Thoracic aorta (tissue), 2 donors: ENCODE data around the gene CCDC91. TPM values are rescaled to one million over a fixed set of nuclear protein-coding genes. Genes with fewer than 3 reads are reported as not detected.
"Not testable (repeated sequence)": the region's sequence is repeated elsewhere in the genome, so short reads cannot be mapped to it uniquely, and the experiment has no call there.

Source experiments
- ATAC-seq: fragments of 150-250 bp; one replicate; pipeline ENCODE4 v1.8.0; 2017; ENCODE audit warnings: low read depth; ENCODE audit not compliant: insufficient number of reproducible peaks, low FRiP score
- DNase-seq: peaks from one replicate; pipeline ENCODE4 v3.0.0-alpha.2; 2020; ENCODE audit warnings: low spot score
- H3K27ac ChIP-seq, 2 donors: fragments of 200-600 bp; sonication (generic); 1 replicate in 1 of 2; 2 replicates in 1 of 2; pipeline ENCODE4 v1.5.1; 2016; ENCODE audit warnings: mild to moderate bottlenecking in 2 of 2, moderate library complexity in 2 of 2
- H3K27me3 ChIP-seq: fragments of 200-600 bp; sonication (generic); replicated peaks from 2 replicates; pipeline ENCODE4 v1.6.0; 2016; ENCODE audit warnings: mild to moderate bottlenecking; ENCODE audit not compliant: insufficient read depth
- H3K36me3 ChIP-seq: fragments of 200-600 bp; sonication (generic); one replicate; pipeline ENCODE4 v1.5.1; 2016
- H3K4me1 ChIP-seq, 2 donors: fragments of 200-600 bp; sonication (generic); 1 replicate in 1 of 2; 2 replicates in 1 of 2; pipeline versions ENCODE4 v1.5.1 to v1.6.0; 2016; ENCODE audit warnings: low read depth in 2 of 2, mild to moderate bottlenecking in 1 of 2; ENCODE audit not compliant: control insufficient read depth in 1 of 2
- H3K4me3 ChIP-seq: fragments of 200-600 bp; sonication (generic); 2 replicates; pipeline ENCODE4 v1.5.1; 2016; ENCODE audit warnings: mild to moderate bottlenecking
- H3K9me3 ChIP-seq: fragments of 200-600 bp; sonication (generic); 2 replicates; pipeline ENCODE4 v1.5.1; 2016
- total RNA-seq, 2 donors: library from RNA; depleted of rRNA; stranded (reverse); fragments of >200 nt; gene quantifications; one replicate each; pipeline versions ENCODE4 v1.1.0 to v1.2.3, GENCODE V29; 2016
- TF ChIP-seq, protein P1 (sequence below): fragments of 200-600 bp; sonication (generic); IDR thresholded peaks from one replicate; pipeline ENCODE4 v1.5.1; 2019; ENCODE audit warnings: antibody characterized with exemption

The CCDC91 gene
- total RNA-seq, 2 donors from 2014 or later, result 26.6 to 27.6 TPM

DNA sequence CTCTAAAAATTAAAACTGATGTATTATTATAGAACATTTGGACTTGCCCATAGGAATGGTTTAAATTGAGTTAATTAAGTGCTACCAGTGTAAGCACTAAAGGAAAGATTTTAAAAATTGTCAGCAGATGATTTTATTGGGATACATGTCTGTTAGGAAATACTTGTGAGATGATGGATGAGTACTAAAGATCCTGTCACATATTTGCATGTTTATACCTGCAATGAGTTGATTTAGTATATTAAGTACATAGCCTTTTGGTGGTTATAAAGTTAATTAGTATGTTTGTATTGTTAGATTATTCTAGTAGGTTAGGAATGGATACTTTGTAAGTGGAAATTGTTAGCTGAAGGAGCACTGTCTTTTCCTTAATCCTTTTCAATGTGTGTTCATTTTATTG is 67.2 kb downstream of the CCDC91 start:
- Histone ChIP-seq H3K9me3 (no peaks in the 10 kb centered on the region), H3K27me3 (no peaks in the 10 kb centered on the region), H3K27ac (no peak overlapping the region), H3K4me3 (no peak overlapping the region), H3K36me3 (no peaks in the 10 kb centered on the region), H3K4me1 (peaks cover 0 to 4% of the 10 kb centered on the region in 2 donors)
- DNase-seq (no peak), ATAC-seq (no peak)
- TF ChIP-seq, protein P1, sequence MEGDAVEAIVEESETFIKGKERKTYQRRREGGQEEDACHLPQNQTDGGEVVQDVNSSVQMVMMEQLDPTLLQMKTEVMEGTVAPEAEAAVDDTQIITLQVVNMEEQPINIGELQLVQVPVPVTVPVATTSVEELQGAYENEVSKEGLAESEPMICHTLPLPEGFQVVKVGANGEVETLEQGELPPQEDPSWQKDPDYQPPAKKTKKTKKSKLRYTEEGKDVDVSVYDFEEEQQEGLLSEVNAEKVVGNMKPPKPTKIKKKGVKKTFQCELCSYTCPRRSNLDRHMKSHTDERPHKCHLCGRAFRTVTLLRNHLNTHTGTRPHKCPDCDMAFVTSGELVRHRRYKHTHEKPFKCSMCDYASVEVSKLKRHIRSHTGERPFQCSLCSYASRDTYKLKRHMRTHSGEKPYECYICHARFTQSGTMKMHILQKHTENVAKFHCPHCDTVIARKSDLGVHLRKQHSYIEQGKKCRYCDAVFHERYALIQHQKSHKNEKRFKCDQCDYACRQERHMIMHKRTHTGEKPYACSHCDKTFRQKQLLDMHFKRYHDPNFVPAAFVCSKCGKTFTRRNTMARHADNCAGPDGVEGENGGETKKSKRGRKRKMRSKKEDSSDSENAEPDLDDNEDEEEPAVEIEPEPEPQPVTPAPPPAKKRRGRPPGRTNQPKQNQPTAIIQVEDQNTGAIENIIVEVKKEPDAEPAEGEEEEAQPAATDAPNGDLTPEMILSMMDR, result no peak

DNA sequence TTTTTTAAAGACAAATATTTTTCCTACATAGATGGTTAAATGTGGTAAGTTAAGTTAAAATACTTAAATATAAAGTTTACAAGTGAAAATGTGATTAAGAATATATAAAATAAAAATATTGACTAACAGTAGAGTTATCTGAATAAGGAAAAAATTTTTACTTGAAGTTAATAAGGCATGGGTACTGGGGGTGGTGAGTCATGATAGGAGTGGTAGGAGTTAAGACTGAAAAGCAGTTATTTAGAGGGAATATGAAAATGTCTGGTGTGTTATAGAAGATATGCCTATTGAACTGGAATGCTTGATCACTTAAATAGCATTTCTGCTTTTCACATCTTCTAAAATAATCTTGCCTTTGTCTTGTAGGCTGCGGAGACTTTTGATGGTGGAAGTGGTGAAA is 68.7 kb downstream of the CCDC91 start:
- Histone ChIP-seq H3K4me3 (no peak overlapping the region), H3K27ac (no peak overlapping the region)
- TF ChIP-seq, protein P1, result no peak

DNA sequence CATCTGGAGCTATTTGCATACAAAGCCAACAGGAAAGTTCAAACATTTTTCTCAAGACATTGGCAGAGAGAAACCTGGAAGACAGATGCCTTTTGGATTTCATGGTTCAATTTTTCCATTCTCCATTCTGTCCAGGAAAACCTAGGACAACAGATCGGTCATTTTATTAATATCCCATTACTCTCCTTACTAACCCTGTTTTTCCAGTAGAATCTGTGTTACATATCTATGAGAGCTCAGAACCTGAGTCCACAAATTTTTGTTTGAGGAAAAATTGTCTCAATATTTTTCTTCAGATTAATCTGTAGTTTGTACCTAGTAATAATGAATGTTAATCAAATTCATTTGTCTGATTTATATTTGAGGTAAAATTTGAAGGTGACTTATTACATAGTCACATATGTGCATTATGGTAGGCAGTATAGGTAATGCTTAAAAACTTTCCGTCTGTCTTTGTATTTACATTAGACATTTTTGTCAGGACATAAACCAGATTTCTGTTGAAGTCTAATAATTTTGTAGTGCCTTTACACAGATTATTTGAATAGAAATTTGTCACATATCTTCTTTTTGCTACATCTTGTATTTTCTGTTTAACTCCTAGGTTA is 75.3 kb downstream of the CCDC91 start:
- H3K4me3 ChIP-seq, result no peak overlapping the region
- ATAC-seq, result no peak
- H3K27ac ChIP-seq, result no peak overlapping the region
- DNase-seq, result no peak
- no peaks in the 10 kb centered on the region for H3K27me3 ChIP-seq
- no peaks in the 10 kb centered on the region for H3K9me3 ChIP-seq
- H3K36me3 ChIP-seq, result no peaks in the 10 kb centered on the region
- TF ChIP-seq, protein P1, result no peak
- H3K4me1 ChIP-seq, result peaks cover 0 to 6% of the 10 kb centered on the region in 2 donors

More for the DNA sequence above, 68.7 kb downstream of the CCDC91 start:
- Histone ChIP-seq H3K36me3 (no peaks in the 10 kb centered on the region), H3K9me3 (no peaks in the 10 kb centered on the region), H3K4me1 (peaks cover 0 to 4% of the 10 kb centered on the region in 2 donors), H3K27me3 (no peaks in the 10 kb centered on the region)
- ATAC-seq (no peak), DNase-seq (no peak)

DNA sequence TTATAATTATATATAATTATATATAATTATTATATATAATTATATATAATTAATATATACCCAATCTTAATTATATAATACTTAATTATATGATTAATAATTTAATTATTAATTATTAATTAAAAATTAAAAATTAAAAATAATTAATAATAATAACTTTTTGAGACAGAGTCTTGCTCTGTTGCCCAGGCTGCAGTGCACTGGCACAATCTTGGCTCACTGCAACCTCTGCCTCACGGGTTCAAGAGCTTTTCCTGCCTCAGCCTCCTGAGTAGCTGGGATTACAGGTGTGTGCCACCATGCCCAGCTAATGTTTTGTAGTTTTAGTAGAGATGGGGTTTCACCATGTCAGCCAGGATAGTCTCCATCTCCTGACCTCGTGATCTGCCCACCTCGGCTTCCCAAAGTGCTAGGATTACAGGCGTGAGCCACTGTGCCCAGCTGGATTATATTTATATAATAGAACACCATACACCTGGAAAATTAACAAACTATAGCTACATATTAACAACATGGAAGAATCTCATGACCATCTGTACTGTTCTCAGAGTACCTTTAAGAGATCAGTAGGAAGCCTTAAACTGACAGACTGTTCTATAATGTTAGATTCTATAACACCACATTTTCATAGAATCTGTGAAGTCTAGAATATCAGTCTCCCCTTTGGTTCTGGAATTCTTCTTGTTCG is 77.8 kb downstream of the CCDC91 start:
- not testable (repeated sequence) for H3K4me1 ChIP-seq, H3K27ac ChIP-seq, ATAC-seq, H3K36me3 ChIP-seq, H3K27me3 ChIP-seq, H3K4me3 ChIP-seq, DNase-seq
- H3K9me3 ChIP-seq, result peaks cover 16% of the 10 kb centered on the region

DNA sequence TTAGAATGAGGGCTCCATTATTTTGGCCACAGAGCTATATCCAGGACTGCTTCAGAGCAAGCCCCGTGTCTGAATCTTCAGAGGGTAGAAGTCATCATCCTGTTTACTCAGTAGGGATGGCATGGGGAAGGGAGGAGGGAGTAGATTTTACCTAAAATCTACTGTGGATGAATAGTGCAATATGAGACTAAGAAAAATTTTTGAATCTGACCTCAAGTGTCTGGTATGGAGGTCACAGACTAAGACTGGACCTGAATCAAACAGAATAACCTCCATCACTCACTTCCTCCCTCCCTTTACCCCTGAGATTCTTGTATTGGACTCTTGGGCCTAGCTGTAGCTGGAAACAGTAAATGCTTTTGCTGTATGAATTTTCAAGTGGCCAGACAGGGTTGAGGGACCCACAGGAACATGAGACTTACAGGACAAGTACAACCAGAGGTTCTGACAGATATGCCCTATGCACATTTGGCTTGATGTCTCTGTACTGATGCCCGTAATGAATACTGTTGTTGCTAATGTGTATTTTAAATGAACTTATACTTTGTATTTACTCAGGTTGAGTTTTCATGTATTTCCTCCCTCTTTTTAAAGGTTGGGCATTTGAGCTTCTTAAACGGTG is 78.5 kb downstream of the CCDC91 start:
- Histone ChIP-seq H3K36me3 (no peaks in the 10 kb centered on the region), H3K4me3 (no peak overlapping the region), H3K27me3 (no peaks in the 10 kb centered on the region), H3K27ac (no peak overlapping the region), H3K9me3 (peaks cover 16% of the 10 kb centered on the region), H3K4me1 (peaks cover 0 to 6% of the 10 kb centered on the region in 2 donors)
- TF ChIP-seq, protein P1, result no peak
- no peak for ATAC-seq
- DNase-seq, result no peak
